GM19463 (cell line): Measurements from ENCODE around the gene NAMPT.
"Not testable (repeated sequence)": the region's sequence is repeated elsewhere in the genome, so short reads cannot be mapped to it uniquely, and the experiment has no call there.

Experiments
- ATAC-seq: cut with Tn5 transposase; IDR thresholded peaks from one replicate; pipeline ENCODE4 v1.9.1; 2021; ENCODE audit warnings: mild to moderate bottlenecking, moderate library complexity; ENCODE audit not compliant: unreplicated experiment

NAMPT gene

GRCh38 chr7:106284714-106285050 lies at the start of gene NAMPT:
Gene NAMPT (minus strand): TSS chr7:106284983. CDS start chr7:106284884, 99 bp downstream.
- no peak for ATAC-seq

- no peak for ATAC-seq
These were observed 47.4 kb upstream of the NAMPT start for GRCh38 chr7:106332201-106332600.

GRCh38 chr7:106331441-106332175 lies 46.8 kb upstream of the NAMPT start:
- no peak for ATAC-seq

- ATAC-seq, result no peak
These were observed 45.4 kb upstream of the NAMPT start for GRCh38 chr7:106329971-106330733.

GRCh38 chr7:106329408-106329807 lies 44.6 kb upstream of the NAMPT start:
- ATAC-seq, result no peak

GRCh38 chr7:106327538-106328481 lies 43.0 kb upstream of the NAMPT start:
- ATAC-seq, result no peak

GRCh38 chr7:106326594-106327537 lies 42.1 kb upstream of the NAMPT start:
- ATAC-seq, result no peak

- ATAC-seq, result not testable (repeated sequence)
These were observed 39.7 kb upstream of the NAMPT start for GRCh38 chr7:106324509-106324908.

GRCh38 chr7:106320254-106320770 lies 35.5 kb upstream of the NAMPT start:
- ATAC-seq, result not testable (repeated sequence)

- ATAC-seq, result no peak
These were observed 33.7 kb upstream of the NAMPT start for GRCh38 chr7:106318482-106318881.

- no peak for ATAC-seq
These were observed 33.2 kb upstream of the NAMPT start for GRCh38 chr7:106317971-106318370.

- ATAC-seq, result no peak
These were observed 32.2 kb upstream of the NAMPT start for GRCh38 chr7:106316947-106317346.

GRCh38 chr7:106314875-106315274 lies 30.1 kb upstream of the NAMPT start:
- ATAC-seq, result no peak

GRCh38 chr7:106313966-106314365 lies 29.2 kb upstream of the NAMPT start:
- ATAC-seq, result no peak

GRCh38 chr7:106313456-106313901 lies 28.7 kb upstream of the NAMPT start:
- ATAC-seq, result no peak

- no peak for ATAC-seq
These were observed 28.1 kb upstream of the NAMPT start for GRCh38 chr7:106312906-106313305.

GRCh38 chr7:106312099-106312871 lies 27.5 kb upstream of the NAMPT start:
- ATAC-seq, result no peak

GRCh38 chr7:106309362-106309761 lies 24.6 kb upstream of the NAMPT start:
- no peak for ATAC-seq

- ATAC-seq, result no peak
These were observed 21.5 kb upstream of the NAMPT start for GRCh38 chr7:106306256-106306655.
